PFSK-1 (cell line): ENCODE data around the gene ASCC3.

Experiments used
- FOXP2 ChIP-seq: optimal IDR thresholded peaks from 2 replicates; pipeline ENCODE3; 2011; ENCODE audit warnings: borderline replicate concordance, control low read depth, inconsistent platforms; ENCODE audit not compliant: insufficient read depth; ENCODE audit errors: extremely low read length, extremely low read depth
- POLR2AphosphoS5 ChIP-seq: IDR thresholded peaks from 2 replicates; pipeline ENCODE4 v1.6.1; 2012; ENCODE audit warnings: low read depth, mild to moderate bottlenecking, control low read depth, low read length, moderate library complexity
- SIN3A ChIP-seq: IDR thresholded peaks from 2 replicates; pipeline ENCODE4 v1.6.1; 2012; ENCODE audit warnings: mild to moderate bottlenecking, low read length, moderate library complexity, borderline replicate concordance; ENCODE audit not compliant: insufficient read depth
- TAF1 ChIP-seq: IDR thresholded peaks from 2 replicates; pipeline ENCODE4 v1.6.1; 2012; ENCODE audit warnings: low read length, control low read depth, borderline replicate concordance; ENCODE audit not compliant: insufficient read depth
- TF ChIP-seq, protein P1 (sequence below), 2 experiments: IDR thresholded peaks; 2 replicates each; pipeline versions ENCODE4 v1.6.1 to v1.8.0; 2011 to 2012; ENCODE audit warnings: low read depth in 2 of 2, low read length in 2 of 2, control low read depth in 1 of 2, inconsistent platforms in 1 of 2, mild to moderate bottlenecking in 1 of 2, moderate library complexity in 1 of 2; ENCODE audit not compliant: insufficient read depth in 1 of 2

ASCC3 gene

DNA sequence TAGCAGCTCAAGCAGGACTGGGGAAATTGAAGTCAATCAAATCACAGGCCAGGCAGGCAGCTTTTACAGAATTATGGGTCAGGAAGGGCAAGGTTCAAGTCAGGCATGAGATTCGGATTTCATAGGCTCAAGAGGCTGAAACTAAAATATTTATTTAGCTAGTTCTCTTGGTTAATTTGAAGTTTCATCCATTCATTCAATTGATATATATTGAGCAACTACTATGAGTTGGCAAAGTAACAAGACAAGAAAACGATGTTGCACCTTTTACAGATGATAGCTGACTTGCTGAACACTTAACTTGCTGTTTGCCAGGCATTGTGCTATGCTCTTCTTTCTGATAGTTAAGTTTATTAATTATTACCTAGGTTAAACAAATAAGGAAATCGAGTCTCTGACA, 20.5 kb upstream of the ASCC3 start:
- TF ChIP-seq FOXP2 (no peak), POLR2AphosphoS5 (no peak), SIN3A (no peak)
- TF ChIP-seq, protein P1, sequence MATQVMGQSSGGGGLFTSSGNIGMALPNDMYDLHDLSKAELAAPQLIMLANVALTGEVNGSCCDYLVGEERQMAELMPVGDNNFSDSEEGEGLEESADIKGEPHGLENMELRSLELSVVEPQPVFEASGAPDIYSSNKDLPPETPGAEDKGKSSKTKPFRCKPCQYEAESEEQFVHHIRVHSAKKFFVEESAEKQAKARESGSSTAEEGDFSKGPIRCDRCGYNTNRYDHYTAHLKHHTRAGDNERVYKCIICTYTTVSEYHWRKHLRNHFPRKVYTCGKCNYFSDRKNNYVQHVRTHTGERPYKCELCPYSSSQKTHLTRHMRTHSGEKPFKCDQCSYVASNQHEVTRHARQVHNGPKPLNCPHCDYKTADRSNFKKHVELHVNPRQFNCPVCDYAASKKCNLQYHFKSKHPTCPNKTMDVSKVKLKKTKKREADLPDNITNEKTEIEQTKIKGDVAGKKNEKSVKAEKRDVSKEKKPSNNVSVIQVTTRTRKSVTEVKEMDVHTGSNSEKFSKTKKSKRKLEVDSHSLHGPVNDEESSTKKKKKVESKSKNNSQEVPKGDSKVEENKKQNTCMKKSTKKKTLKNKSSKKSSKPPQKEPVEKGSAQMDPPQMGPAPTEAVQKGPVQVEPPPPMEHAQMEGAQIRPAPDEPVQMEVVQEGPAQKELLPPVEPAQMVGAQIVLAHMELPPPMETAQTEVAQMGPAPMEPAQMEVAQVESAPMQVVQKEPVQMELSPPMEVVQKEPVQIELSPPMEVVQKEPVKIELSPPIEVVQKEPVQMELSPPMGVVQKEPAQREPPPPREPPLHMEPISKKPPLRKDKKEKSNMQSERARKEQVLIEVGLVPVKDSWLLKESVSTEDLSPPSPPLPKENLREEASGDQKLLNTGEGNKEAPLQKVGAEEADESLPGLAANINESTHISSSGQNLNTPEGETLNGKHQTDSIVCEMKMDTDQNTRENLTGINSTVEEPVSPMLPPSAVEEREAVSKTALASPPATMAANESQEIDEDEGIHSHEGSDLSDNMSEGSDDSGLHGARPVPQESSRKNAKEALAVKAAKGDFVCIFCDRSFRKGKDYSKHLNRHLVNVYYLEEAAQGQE (IDR thresholded peaks at IDR 0.05; ENCODE audit: insufficient read depth in 1 of 2, low read depth in 2 of 2, low read length in 2 of 2): no peak

DNA sequence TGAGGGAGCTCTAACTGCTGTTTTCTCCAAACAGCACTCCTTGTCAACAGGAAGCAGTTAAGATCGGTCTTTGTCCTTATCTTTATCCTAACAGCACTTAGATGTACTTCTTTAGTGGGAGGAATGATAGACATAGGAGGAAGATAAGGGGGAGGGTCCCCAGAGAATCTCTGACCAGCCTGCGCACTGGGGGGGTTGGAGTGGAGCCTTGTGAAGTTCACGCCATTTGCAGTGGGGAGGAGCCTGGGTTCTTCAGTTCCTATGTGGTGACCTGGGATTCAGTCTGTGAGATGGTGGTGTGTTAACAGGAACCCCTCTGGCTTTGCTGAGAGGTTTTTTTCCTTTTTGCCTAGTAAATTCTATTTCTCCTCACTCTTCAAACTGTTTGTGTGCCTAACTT, 18.1 kb upstream of the ASCC3 start:
- TF ChIP-seq TAF1: no peak

DNA sequence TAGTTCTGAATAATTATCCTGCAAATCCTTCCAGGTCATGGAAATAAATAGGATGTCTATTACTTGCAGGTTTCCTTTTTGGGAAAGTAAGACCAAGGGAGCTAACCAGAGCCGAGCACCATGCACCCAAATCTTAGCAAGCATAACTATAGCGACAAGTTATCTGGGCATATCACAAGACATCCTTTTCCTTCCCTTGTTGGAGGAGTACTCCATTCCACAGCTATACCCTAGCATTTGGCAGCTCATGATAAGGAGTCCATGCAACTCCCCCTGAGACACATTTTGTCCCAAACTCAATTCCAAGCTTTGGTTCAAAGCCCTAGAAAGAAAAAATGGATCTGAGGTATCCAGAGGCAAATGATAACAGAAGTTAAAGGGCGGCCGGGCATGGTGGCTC, 16.5 kb upstream of the ASCC3 start:
- TF ChIP-seq, protein P1 (IDR thresholded peaks at IDR 0.05; ENCODE audit: insufficient read depth in 1 of 2, low read depth in 2 of 2, low read length in 2 of 2): no peak
- TF ChIP-seq TAF1 (no peak), SIN3A (no peak)

DNA sequence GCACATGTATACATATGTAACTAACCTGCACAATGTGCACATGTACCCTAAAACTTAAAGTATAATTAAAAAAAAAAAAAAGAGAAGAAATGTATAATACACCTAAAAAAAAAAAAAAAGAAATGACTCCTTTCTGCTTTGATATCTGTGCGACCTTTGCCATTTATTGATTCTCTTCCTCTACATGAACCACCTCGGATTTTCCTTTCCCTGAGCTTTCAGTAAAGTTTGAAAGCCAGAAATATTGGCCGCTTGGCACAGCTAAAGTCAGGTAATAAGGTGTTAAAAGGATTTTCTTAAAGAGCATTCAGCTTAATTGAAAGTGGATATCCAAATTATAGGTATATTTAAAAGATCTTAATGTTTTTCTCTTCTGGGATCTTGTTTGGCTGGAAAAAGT, 12.6 kb upstream of the ASCC3 start:
- TF ChIP-seq SIN3A: no peak
- no peak for TF ChIP-seq TAF1
- no peak for TF ChIP-seq POLR2AphosphoS5
- TF ChIP-seq FOXP2: no peak
- TF ChIP-seq, protein P1 (IDR thresholded peaks at IDR 0.05; ENCODE audit: insufficient read depth in 1 of 2, low read depth in 2 of 2, low read length in 2 of 2): no peak

DNA sequence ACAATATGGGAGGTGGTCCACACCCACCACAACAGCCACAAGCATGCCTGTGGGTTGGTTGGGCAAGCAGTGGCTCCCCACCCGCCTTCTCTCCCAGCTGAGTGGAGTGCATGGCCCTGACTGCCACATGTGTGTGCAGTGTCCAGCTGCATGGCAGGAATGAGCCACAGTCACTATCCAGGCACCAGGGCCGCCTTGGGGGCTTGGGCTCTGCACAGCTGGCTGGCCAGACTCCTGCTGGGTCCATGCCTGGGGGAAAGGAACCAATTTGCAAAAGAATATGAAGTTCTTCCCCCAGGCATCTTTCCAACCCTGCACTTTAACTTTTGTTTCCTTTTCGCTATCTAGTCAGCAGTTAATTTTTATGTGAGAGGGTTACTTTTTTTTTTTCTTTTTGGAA, 11.6 kb upstream of the ASCC3 start:
- TF ChIP-seq FOXP2 (no peak), POLR2AphosphoS5 (no peak), TAF1 (no peak), SIN3A (no peak)
- TF ChIP-seq, protein P1 (IDR thresholded peaks at IDR 0.05; ENCODE audit: insufficient read depth in 1 of 2, low read depth in 2 of 2, low read length in 2 of 2): no peak

DNA sequence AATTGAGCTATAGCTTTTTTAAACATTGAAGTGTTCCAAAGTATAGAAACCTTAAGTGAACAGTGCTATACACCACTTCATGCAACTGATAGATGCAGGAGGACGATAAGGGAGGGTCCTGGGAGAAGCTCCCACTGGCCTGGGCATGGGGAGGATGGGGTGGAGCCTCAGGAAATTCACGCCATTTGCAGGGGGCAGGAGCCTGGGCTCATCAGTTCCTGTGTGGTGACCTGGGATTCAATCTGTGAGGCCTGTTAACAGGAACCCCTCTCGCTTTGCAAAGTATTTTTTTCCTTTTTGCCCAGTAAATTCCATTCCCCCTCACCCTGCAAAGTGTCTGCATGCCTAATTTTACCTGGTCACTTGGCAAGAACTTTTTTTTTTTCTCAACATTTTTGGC, 11.0 kb upstream of the ASCC3 start:
- TF ChIP-seq FOXP2 (no peak), POLR2AphosphoS5 (no peak), TAF1 (no peak), SIN3A (no peak)
- TF ChIP-seq, protein P1 (IDR thresholded peaks at IDR 0.05; ENCODE audit: insufficient read depth in 1 of 2, low read depth in 2 of 2, low read length in 2 of 2): no peak
